ENCODE results near the gene LBP. TPM values are rescaled to one million over a fixed set of nuclear protein-coding genes. Genes with fewer than 3 reads are reported as not detected.

LBP gene
- total RNA-seq, 1 experiment from 2014 or later, result 0.37 TPM

- TF ChIP-seq, protein P1, sequence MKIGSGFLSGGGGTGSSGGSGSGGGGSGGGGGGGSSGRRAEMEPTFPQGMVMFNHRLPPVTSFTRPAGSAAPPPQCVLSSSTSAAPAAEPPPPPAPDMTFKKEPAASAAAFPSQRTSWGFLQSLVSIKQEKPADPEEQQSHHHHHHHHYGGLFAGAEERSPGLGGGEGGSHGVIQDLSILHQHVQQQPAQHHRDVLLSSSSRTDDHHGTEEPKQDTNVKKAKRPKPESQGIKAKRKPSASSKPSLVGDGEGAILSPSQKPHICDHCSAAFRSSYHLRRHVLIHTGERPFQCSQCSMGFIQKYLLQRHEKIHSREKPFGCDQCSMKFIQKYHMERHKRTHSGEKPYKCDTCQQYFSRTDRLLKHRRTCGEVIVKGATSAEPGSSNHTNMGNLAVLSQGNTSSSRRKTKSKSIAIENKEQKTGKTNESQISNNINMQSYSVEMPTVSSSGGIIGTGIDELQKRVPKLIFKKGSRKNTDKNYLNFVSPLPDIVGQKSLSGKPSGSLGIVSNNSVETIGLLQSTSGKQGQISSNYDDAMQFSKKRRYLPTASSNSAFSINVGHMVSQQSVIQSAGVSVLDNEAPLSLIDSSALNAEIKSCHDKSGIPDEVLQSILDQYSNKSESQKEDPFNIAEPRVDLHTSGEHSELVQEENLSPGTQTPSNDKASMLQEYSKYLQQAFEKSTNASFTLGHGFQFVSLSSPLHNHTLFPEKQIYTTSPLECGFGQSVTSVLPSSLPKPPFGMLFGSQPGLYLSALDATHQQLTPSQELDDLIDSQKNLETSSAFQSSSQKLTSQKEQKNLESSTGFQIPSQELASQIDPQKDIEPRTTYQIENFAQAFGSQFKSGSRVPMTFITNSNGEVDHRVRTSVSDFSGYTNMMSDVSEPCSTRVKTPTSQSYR (CRISPR knock-in tag; IDR thresholded peaks at IDR 0.05), result no peak
These were observed 20.4 kb upstream of the LBP start (continued) for GRCh38 chr20:38325905-38326304.

- no peak overlapping the region for H3K4me3 Mint-ChIP-seq
- TF ChIP-seq JAZF1 (CRISPR knock-in tag; IDR thresholded peaks at IDR 0.05) (no peak), HMGXB4 (CRISPR knock-in tag; IDR thresholded peaks at IDR 0.05) (no peak)
- ATAC-seq, result no peak
- no peak for DNase-seq (ENCODE audit: low spot score)
- H3K4me1 Mint-ChIP-seq, result no peaks in the 10 kb centered on the region
- H3K9me3 Mint-ChIP-seq, result peaks cover 5% of the 10 kb centered on the region; the same call in 1 of the 2 replicates
- H3K36me3 Mint-ChIP-seq, result no peaks in the 10 kb centered on the region
- no peak overlapping the region for H3K27ac Mint-ChIP-seq
- ChIA-PET POLR2A (no interaction called here), CTCF (no interaction called here)
- no peaks in the 10 kb centered on the region for H3K27me3 Mint-ChIP-seq (ENCODE audit: low read depth)
These were observed 20.0 kb upstream of the LBP start for GRCh38 chr20:38326309-38326708.

- no peak for ATAC-seq
- TF ChIP-seq TEAD1 (CRISPR knock-in tag; IDR thresholded peaks at IDR 0.05) (no peak), SMAD3 (CRISPR knock-in tag; IDR thresholded peaks at IDR 0.05; ENCODE audit: borderline replicate concordance) (no peak)
- TF ChIP-seq, protein P2, sequence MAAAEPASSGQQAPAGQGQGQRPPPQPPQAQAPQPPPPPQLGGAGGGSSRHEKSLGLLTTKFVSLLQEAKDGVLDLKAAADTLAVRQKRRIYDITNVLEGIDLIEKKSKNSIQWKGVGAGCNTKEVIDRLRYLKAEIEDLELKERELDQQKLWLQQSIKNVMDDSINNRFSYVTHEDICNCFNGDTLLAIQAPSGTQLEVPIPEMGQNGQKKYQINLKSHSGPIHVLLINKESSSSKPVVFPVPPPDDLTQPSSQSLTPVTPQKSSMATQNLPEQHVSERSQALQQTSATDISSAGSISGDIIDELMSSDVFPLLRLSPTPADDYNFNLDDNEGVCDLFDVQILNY (CRISPR knock-in tag; IDR thresholded peaks at IDR 0.05), result no peak
- ChIA-PET POLR2A (no interaction called here), CTCF (interaction anchor here (1.2 to 1.3 kb wide), 2 partner anchors 26 to 78 kb away, joined by 4 to 5 read pairs; no protein-coding TSS in a partner anchor)
- H3K27ac Mint-ChIP-seq, result no peak overlapping the region
- H3K36me3 Mint-ChIP-seq, result no peaks in the 10 kb centered on the region
- no peak for DNase-seq (ENCODE audit: low spot score)
- no peaks in the 10 kb centered on the region for H3K27me3 Mint-ChIP-seq (ENCODE audit: low read depth)
- H3K4me1 Mint-ChIP-seq, result no peaks in the 10 kb centered on the region
- H3K4me3 Mint-ChIP-seq, result no peak overlapping the region
- peaks cover 2% of the 10 kb centered on the region; the same call in 1 of the 2 replicates for H3K9me3 Mint-ChIP-seq
These were observed 15.6 kb upstream of the LBP start for GRCh38 chr20:38330638-38331037.

GRCh38 chr20:38331245-38331644, 15.0 kb upstream of the LBP start:
- ChIA-PET POLR2A (no interaction called here), CTCF (interaction anchor here (1.3 to 2.3 kb wide), 3 partner anchors 9 to 104 kb away, joined by 5 to 14 read pairs (median 9); partner anchors contain the start of gene SNHG17)
- H3K27me3 Mint-ChIP-seq (ENCODE audit: low read depth), result no peaks in the 10 kb centered on the region
- DNase-seq (ENCODE audit: low spot score) (no peak), ATAC-seq (no peak)
- H3K27ac Mint-ChIP-seq, result no peak overlapping the region
- no peaks in the 10 kb centered on the region for H3K36me3 Mint-ChIP-seq
- H3K4me3 Mint-ChIP-seq, result no peak overlapping the region
- H3K9me3 Mint-ChIP-seq, result no peaks in the 10 kb centered on the region
- H3K4me1 Mint-ChIP-seq, result no peaks in the 10 kb centered on the region
- TF ChIP-seq OVOL2 (CRISPR knock-in tag; IDR thresholded peaks at IDR 0.05; ENCODE audit: borderline replicate concordance), result no peak
- TF ChIP-seq, protein P3, sequence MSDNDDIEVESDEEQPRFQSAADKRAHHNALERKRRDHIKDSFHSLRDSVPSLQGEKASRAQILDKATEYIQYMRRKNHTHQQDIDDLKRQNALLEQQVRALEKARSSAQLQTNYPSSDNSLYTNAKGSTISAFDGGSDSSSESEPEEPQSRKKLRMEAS (CRISPR knock-in tag; IDR thresholded peaks at IDR 0.05), result no peak
- no peak for TF ChIP-seq ZNF532 (CRISPR knock-in tag; IDR thresholded peaks at IDR 0.05; ENCODE audit: borderline replicate concordance)
- TF ChIP-seq ZNF121 (CRISPR knock-in tag; IDR thresholded peaks at IDR 0.05), result no peak
- no peak for TF ChIP-seq JUN (CRISPR knock-in tag; IDR thresholded peaks at IDR 0.05)
- no peak for TF ChIP-seq NFATC4 (CRISPR knock-in tag; IDR thresholded peaks at IDR 0.05)
- TF ChIP-seq NR1H2 (CRISPR knock-in tag; IDR thresholded peaks at IDR 0.05), result no peak
- TF ChIP-seq KAT7 (CRISPR knock-in tag; IDR thresholded peaks at IDR 0.05; ENCODE audit: borderline replicate concordance), result no peak
- TF ChIP-seq ZNF671 (CRISPR knock-in tag; IDR thresholded peaks at IDR 0.05), result no peak
- TF ChIP-seq, protein P4, sequence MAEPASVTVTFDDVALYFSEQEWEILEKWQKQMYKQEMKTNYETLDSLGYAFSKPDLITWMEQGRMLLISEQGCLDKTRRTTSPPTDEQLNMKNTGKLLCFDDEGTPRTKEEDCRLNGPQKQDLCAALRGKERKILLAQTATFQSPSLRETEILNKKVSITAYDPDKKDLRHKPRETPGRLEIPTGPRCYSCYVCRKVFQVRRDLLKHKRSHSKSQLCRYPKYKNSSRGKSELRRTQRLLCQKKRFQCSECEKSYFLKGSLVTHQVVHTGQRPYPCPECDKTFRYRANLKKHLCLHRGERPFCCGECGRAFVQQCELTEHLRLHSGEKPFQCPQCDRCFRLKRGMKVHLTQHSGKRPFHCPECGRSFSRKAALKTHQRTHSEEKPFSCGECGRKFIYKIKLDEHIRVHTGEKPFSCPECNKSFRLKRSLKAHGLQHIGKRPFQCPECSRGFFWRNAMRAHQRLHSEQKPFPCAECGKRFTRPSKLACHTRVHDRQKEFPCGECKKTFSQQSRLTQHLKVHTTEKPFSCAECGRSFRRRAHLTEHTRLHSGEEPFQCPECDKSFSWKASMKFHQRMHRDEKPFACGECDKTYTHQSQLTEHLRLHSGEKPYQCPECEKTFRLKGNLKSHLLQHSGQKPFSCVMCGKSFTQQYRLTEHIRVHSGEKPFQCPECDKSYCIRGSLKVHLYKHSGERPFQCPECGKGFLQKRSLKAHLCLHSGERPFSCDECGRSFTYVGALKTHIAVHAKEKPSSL (CRISPR knock-in tag; conservative IDR thresholded peaks at IDR 0.05), result no peak
- no peak for TF ChIP-seq ERG (CRISPR knock-in tag; IDR thresholded peaks at IDR 0.05)

Data from WTC11 (cell line).